Dendritic cell treated with granulocyte-macrophage colony-stimulating factor and Interleukin-4, amounts not matched to agents 40 ng/mL and 50 ng/mL, for 4 days (primary cell): ENCODE results near the gene CUEDC2.

Experiments
- H3K27ac Mint-ChIP-seq: one replicate; pipeline ENCODE4 v1.8.0; 2022; ENCODE audit warnings: mild to moderate bottlenecking, mixed read lengths
- H3K27me3 Mint-ChIP-seq: one replicate; pipeline ENCODE4 v1.8.0; 2022; ENCODE audit warnings: mild to moderate bottlenecking, mixed read lengths
- H3K36me3 Mint-ChIP-seq: one replicate; pipeline ENCODE4 v1.8.0; 2022; ENCODE audit warnings: low read depth, mixed read lengths
- H3K4me1 Mint-ChIP-seq: one replicate; pipeline ENCODE4 v1.8.0; 2022; ENCODE audit warnings: low read depth, mixed read lengths
- H3K4me3 Mint-ChIP-seq: one replicate; pipeline ENCODE4 v1.8.0; 2022; ENCODE audit warnings: mild to moderate bottlenecking, moderate library complexity, mixed read lengths
- H3K9me3 Mint-ChIP-seq: one replicate; pipeline ENCODE4 v1.8.0; 2022; ENCODE audit warnings: mixed read lengths
- intact Hi-C: fragments of 100-400 bp; cut with micrococcal nuclease; formaldehyde crosslinking; loops from one replicate; pipeline ENCODE4 v1.15.0; 2022

CUEDC2 gene

GRCh38 chr10:102424916-102425315 lies 7.5 kb downstream of the CUEDC2 start:
- Mint-ChIP-seq H3K36me3 (peaks cover 67% of the 10 kb centered on the region), H3K4me1 (peaks cover 40% of the 10 kb centered on the region), H3K27ac (no peak overlapping the region), H3K27me3 (no peaks in the 10 kb centered on the region), H3K4me3 (no peak overlapping the region), H3K9me3 (no peaks in the 10 kb centered on the region)
- intact Hi-C loops = no loop called here

- Mint-ChIP-seq H3K9me3 (no peaks in the 10 kb centered on the region), H3K36me3 (peaks cover 67% of the 10 kb centered on the region), H3K27me3 (peaks cover 5% of the 10 kb centered on the region), H3K4me3 (no peak overlapping the region), H3K4me1 (peaks cover 48% of the 10 kb centered on the region), H3K27ac (no peak overlapping the region)
- intact Hi-C loops = no loop called here
Observed at GRCh38 chr10:102424145-102424544, 8.2 kb downstream of the CUEDC2 start.

- intact Hi-C loops = no loop called here
Observed at GRCh38 chr10:102423372-102423968, 8.9 kb downstream of the CUEDC2 start.

GRCh38 chr10:102422545-102423129 lies 9.7 kb downstream of the CUEDC2 start:
- peaks cover 21% of the 10 kb centered on the region for H3K27me3 Mint-ChIP-seq
- H3K9me3 Mint-ChIP-seq = no peaks in the 10 kb centered on the region
- H3K4me3 Mint-ChIP-seq = peak overlapping the region; percentile 85
- H3K4me1 Mint-ChIP-seq = peaks cover 59% of the 10 kb centered on the region
- H3K27ac Mint-ChIP-seq = peak overlapping the region; percentile 93
- H3K36me3 Mint-ChIP-seq = peaks cover 65% of the 10 kb centered on the region
- intact Hi-C loops = loop anchor here (1.0 kb wide), 1 partner anchor 57 kb away; no protein-coding TSS in a partner anchor

More at GRCh38 chr10:102423372-102423968, 8.9 kb downstream of the CUEDC2 start:
- H3K4me1 Mint-ChIP-seq = peaks cover 54% of the 10 kb centered on the region
- H3K27ac Mint-ChIP-seq = no peak overlapping the region
- H3K4me3 Mint-ChIP-seq = no peak overlapping the region
- H3K36me3 Mint-ChIP-seq = peaks cover 67% of the 10 kb centered on the region
- no peaks in the 10 kb centered on the region for H3K9me3 Mint-ChIP-seq
- peaks cover 12% of the 10 kb centered on the region for H3K27me3 Mint-ChIP-seq

GRCh38 chr10:102421757-102422512 lies 10.4 kb downstream of the CUEDC2 start:
- intact Hi-C loops = loop anchor here (1.0 kb wide), 2 partner anchors 27 to 57 kb away; partner anchors contain the start of gene NFKB2
- H3K36me3 Mint-ChIP-seq = peaks cover 58% of the 10 kb centered on the region
- peaks cover 60% of the 10 kb centered on the region for H3K4me1 Mint-ChIP-seq
- no peaks in the 10 kb centered on the region for H3K9me3 Mint-ChIP-seq
- H3K27ac Mint-ChIP-seq = peak overlapping the region; percentile 93
- H3K27me3 Mint-ChIP-seq = peaks cover 28% of the 10 kb centered on the region
- H3K4me3 Mint-ChIP-seq = peak overlapping the region; percentile 85

GRCh38 chr10:102421507-102421756 lies 10.9 kb downstream of the CUEDC2 start:
- Mint-ChIP-seq H3K27me3 (peaks cover 32% of the 10 kb centered on the region), H3K27ac (peak overlapping the region; percentile 93), H3K9me3 (no peaks in the 10 kb centered on the region), H3K36me3 (peaks cover 53% of the 10 kb centered on the region), H3K4me1 (peaks cover 63% of the 10 kb centered on the region), H3K4me3 (peak overlapping the region; percentile 85)
- intact Hi-C loops = loop anchor here (1.0 kb wide), 1 partner anchor 26 kb away; the partner anchor contains the start of gene NFKB2

- Mint-ChIP-seq H3K27me3 (peaks cover 37% of the 10 kb centered on the region), H3K9me3 (no peaks in the 10 kb centered on the region), H3K4me3 (peak within 1 kb of the TSS; percentile 85), H3K4me1 (peaks cover 64% of the 10 kb centered on the region), H3K27ac (peak within 1 kb of the TSS; percentile 93), H3K36me3 (peaks cover 48% of the 10 kb centered on the region)
- intact Hi-C loops = loop anchor here (1.0 kb wide), 1 partner anchor 26 kb away; the partner anchor contains the start of gene NFKB2
Observed at GRCh38 chr10:102420714-102421506, 11.5 kb downstream of the CUEDC2 start, which contains the start of gene FBXL15. TSS of gene FBXL15 (plus strand) at chr10:102420836. CDS start at chr10:102421130, 294 bp downstream.

- Mint-ChIP-seq H3K27me3 (peaks cover 42% of the 10 kb centered on the region), H3K9me3 (no peaks in the 10 kb centered on the region), H3K36me3 (peaks cover 41% of the 10 kb centered on the region), H3K27ac (peak overlapping the region; percentile 93), H3K4me3 (peak overlapping the region; percentile 85), H3K4me1 (peaks cover 68% of the 10 kb centered on the region)
- intact Hi-C loops = no loop called here
Observed at GRCh38 chr10:102420181-102420713, 12.1 kb downstream of the CUEDC2 start.

GRCh38 chr10:102419269-102420180 lies 12.8 kb downstream of the CUEDC2 start:
- Mint-ChIP-seq H3K27ac (no peak overlapping the region), H3K9me3 (no peaks in the 10 kb centered on the region), H3K27me3 (peaks cover 46% of the 10 kb centered on the region), H3K36me3 (peaks cover 34% of the 10 kb centered on the region), H3K4me3 (peak overlapping the region; percentile 85), H3K4me1 (peaks cover 75% of the 10 kb centered on the region)
- intact Hi-C loops = no loop called here

GRCh38 chr10:102418622-102419268 lies 13.6 kb downstream of the CUEDC2 start, which contains the start of gene PSD:
TSS of gene PSD (minus strand) at chr10:102418785. CDS start at chr10:102417038, 1,747 bp downstream.
- intact Hi-C loops = no loop called here
- H3K27ac Mint-ChIP-seq = no peak within 1 kb of the TSS

GRCh38 chr10:102416695-102417094 lies 15.7 kb downstream of the CUEDC2 start:
- Mint-ChIP-seq H3K27me3 (peaks cover 74% of the 10 kb centered on the region), H3K4me1 (peaks cover 62% of the 10 kb centered on the region), H3K9me3 (no peaks in the 10 kb centered on the region), H3K36me3 (peaks cover 11% of the 10 kb centered on the region), H3K27ac (no peak overlapping the region), H3K4me3 (no peak overlapping the region)
- intact Hi-C loops = no loop called here

More at GRCh38 chr10:102418622-102419268, 13.6 kb downstream of the CUEDC2 start, which contains the start of gene PSD:
- Mint-ChIP-seq H3K27me3 (peaks cover 54% of the 10 kb centered on the region), H3K9me3 (no peaks in the 10 kb centered on the region), H3K4me3 (peak within 1 kb of the TSS; percentile 85), H3K36me3 (peaks cover 26% of the 10 kb centered on the region), H3K4me1 (peaks cover 77% of the 10 kb centered on the region)

- no peaks in the 10 kb centered on the region for H3K9me3 Mint-ChIP-seq
- H3K36me3 Mint-ChIP-seq = peaks cover 7% of the 10 kb centered on the region
- intact Hi-C loops = no loop called here
- H3K4me3 Mint-ChIP-seq = no peak overlapping the region
- no peak overlapping the region for H3K27ac Mint-ChIP-seq
- H3K27me3 Mint-ChIP-seq = peaks cover 78% of the 10 kb centered on the region
- peaks cover 63% of the 10 kb centered on the region for H3K4me1 Mint-ChIP-seq
Observed at GRCh38 chr10:102416283-102416682, 16.1 kb downstream of the CUEDC2 start.
